EH (cell line): Measurements from ENCODE around the gene UGCG.
"Not testable (repeated sequence)": the region's sequence is repeated elsewhere in the genome, so short reads cannot be mapped to it uniquely, and the experiment has no call there.

Source experiments
- DNase-seq: peaks from one replicate; pipeline ENCODE4 v3.0.0-alpha.2; 2015; ENCODE audit warnings: low read depth

The UGCG gene

GRCh38 chr9:111953444-111953843 lies 56.8 kb downstream of the UGCG start:
- DNase-seq, result no peak

- DNase-seq, result no peak
Measured at GRCh38 chr9:111955048-111955447, 58.4 kb downstream of the UGCG start.

- peak; percentile 97 for DNase-seq
Measured at GRCh38 chr9:111957856-111958631, 61.4 kb downstream of the UGCG start.

GRCh38 chr9:111959468-111960359 lies 63.1 kb downstream of the UGCG start:
- DNase-seq, result peak; percentile 95

GRCh38 chr9:111960485-111960884 lies 63.9 kb downstream of the UGCG start:
- not testable (repeated sequence) for DNase-seq

GRCh38 chr9:111961009-111961408 lies 64.4 kb downstream of the UGCG start:
- DNase-seq, result peak; percentile 65

- DNase-seq, result no peak
Measured at GRCh38 chr9:111961575-111961974, 65.0 kb downstream of the UGCG start.

GRCh38 chr9:111962021-111962420 lies 65.4 kb downstream of the UGCG start:
- DNase-seq, result no peak

GRCh38 chr9:111963995-111964394 lies 67.4 kb downstream of the UGCG start:
- DNase-seq, result no peak

- DNase-seq, result peak; percentile 94
Measured at GRCh38 chr9:111965566-111966019, 69.0 kb downstream of the UGCG start.

GRCh38 chr9:111966124-111966723 lies 69.6 kb downstream of the UGCG start:
- no peak for DNase-seq

- DNase-seq, result peak; percentile 65
Measured at GRCh38 chr9:111966861-111967291, 70.3 kb downstream of the UGCG start.

GRCh38 chr9:111967621-111968020 lies 71.0 kb downstream of the UGCG start:
- no peak for DNase-seq

GRCh38 chr9:111969061-111969460 lies 72.4 kb downstream of the UGCG start:
- DNase-seq, result peak; percentile 59

GRCh38 chr9:111969622-111970021 lies 73.0 kb downstream of the UGCG start:
- DNase-seq, result no peak

GRCh38 chr9:111970827-111971226 lies 74.2 kb downstream of the UGCG start:
- peak; percentile 68 for DNase-seq

- peak; percentile 80 for DNase-seq
Measured at GRCh38 chr9:111974092-111974681, 77.6 kb downstream of the UGCG start.

- no peak for DNase-seq
Measured at GRCh38 chr9:111975709-111976108, 79.1 kb downstream of the UGCG start.

- DNase-seq, result no peak
Measured at GRCh38 chr9:111978616-111979015, 82.0 kb downstream of the UGCG start.

GRCh38 chr9:111979561-111979960 lies 82.9 kb downstream of the UGCG start:
- no peak for DNase-seq

GRCh38 chr9:111980398-111980797 lies 83.8 kb downstream of the UGCG start:
- DNase-seq, result no peak

GRCh38 chr9:111983484-111983908 lies 86.9 kb downstream of the UGCG start:
- DNase-seq, result no peak
